SK-N-SH (cell line): Measurements from ENCODE around the gene PLAA. TPM values are rescaled to one million over a fixed set of nuclear protein-coding genes. Genes with fewer than 3 reads are reported as not detected.

Experiments used
- FOXJ3 ChIP-seq: sonication (generic); formaldehyde crosslinking; IDR thresholded peaks from 2 replicates; pipeline ENCODE4 v1.5.1; 2020; ENCODE audit warnings: mild to moderate bottlenecking, missing genetic modification reagents
- USF1 ChIP-seq: IDR thresholded peaks from 2 replicates; pipeline ENCODE4 v1.4.0; 2012; ENCODE audit warnings: low read depth, borderline replicate concordance
- polyA plus RNA-seq, 3 experiments: library from polyadenylated mRNA; depleted of rRNA; stranded (reverse); fragments of >200 nt; gene quantifications; 2 replicates each; pipeline ENCODE4 v1.2.3, GENCODE V29; 2012
- small RNA-seq, 7 experiments: library from RNA; depleted of rRNA; stranded (forward); fragments of <200 nt; gene quantifications; one replicate each; pipeline ENCODE3, GENCODE V24; 2012

The PLAA gene
- polyA plus RNA-seq, 1 of the 3 experiments (the other 2 are of a cell fraction): 14.0 TPM

GRCh38 chr9:26856413-26857032, 90.5 kb downstream of the PLAA start (continued):
- TF ChIP-seq USF1 (no peak), FOXJ3 (CRISPR knock-in tag) (no peak)

Small RNA genes within 50 kb of the gene (small RNA-seq; reads per million reads assigned to genes)
- 0 to 3.4 (median 0.06) reads per million in 7 experiments for gene RN7SL100P

Other genes starting within 250 kb of the PLAA start
- gene CAAP1, start 54.4 kb downstream of the PLAA start, polyA plus RNA-seq (2012; rRNA removed): 20.8 and 21.3 TPM in 2 replicates
- 6.3 and 7.3 TPM in 2 replicates for gene IFT74, start 9.2 kb upstream of the PLAA start, polyA plus RNA-seq (2012; rRNA removed)
- gene LRRC19, start 58.4 kb upstream of the PLAA start, polyA plus RNA-seq (2012; rRNA removed): not detected in 2 replicates
- gene TEK, start 162.0 kb upstream of the PLAA start, polyA plus RNA-seq (2012; rRNA removed): 0.03 and 0.10 TPM in 2 replicates